OCI-LY7 (cell line): ENCODE data around the gene XPR1.
"Not testable (repeated sequence)": the region's sequence is repeated elsewhere in the genome, so short reads cannot be mapped to it uniquely, and the experiment has no call there.

Experiments
- EZH2phosphoT487 ChIP-seq: fragments of 200-600 bp; sonication (generic); IDR thresholded peaks from 2 replicates; pipeline ENCODE4 v1.6.1; 2018; ENCODE audit warnings: low read depth, borderline replicate concordance, mild to moderate bottlenecking, mixed run types, antibody characterized with exemption, low read length, moderate library complexity, mixed read lengths
- TF ChIP-seq, protein P1 (sequence below): fragments of 200-600 bp; sonication (generic); conservative IDR thresholded peaks from 2 replicates; pipeline ENCODE4 v1.5.1; 2014; ENCODE audit warnings: mild to moderate bottlenecking, antibody characterized with exemption, low read length, moderate library complexity, mixed read lengths

DNA sequence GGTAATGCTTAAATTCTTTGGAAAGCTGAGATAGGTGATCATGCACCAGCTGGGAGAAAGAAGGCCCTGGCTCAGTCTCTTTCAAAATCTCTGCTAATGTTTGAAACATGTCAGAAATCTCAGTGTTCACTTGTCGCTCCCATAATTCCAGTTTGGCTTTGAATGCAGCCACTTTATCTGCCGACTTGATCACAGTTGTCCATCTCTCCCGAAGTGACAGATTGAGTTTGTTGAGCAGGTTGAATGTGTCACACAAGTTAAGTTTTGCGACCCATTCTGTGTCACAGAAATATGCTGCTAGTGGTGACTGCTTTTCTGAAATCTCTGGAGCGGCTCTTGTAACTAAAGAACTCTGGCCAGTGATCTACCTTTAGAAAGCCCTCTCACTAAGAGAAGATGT is 13.4 kb downstream of the XPR1 start:
- TF ChIP-seq, protein P1, sequence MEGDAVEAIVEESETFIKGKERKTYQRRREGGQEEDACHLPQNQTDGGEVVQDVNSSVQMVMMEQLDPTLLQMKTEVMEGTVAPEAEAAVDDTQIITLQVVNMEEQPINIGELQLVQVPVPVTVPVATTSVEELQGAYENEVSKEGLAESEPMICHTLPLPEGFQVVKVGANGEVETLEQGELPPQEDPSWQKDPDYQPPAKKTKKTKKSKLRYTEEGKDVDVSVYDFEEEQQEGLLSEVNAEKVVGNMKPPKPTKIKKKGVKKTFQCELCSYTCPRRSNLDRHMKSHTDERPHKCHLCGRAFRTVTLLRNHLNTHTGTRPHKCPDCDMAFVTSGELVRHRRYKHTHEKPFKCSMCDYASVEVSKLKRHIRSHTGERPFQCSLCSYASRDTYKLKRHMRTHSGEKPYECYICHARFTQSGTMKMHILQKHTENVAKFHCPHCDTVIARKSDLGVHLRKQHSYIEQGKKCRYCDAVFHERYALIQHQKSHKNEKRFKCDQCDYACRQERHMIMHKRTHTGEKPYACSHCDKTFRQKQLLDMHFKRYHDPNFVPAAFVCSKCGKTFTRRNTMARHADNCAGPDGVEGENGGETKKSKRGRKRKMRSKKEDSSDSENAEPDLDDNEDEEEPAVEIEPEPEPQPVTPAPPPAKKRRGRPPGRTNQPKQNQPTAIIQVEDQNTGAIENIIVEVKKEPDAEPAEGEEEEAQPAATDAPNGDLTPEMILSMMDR = not testable (repeated sequence)
- TF ChIP-seq EZH2phosphoT487 = not testable (repeated sequence)
